Measurements from ENCODE around the gene FAM3B. TPM values are rescaled to one million over a fixed set of nuclear protein-coding genes. Genes with fewer than 3 reads are reported as not detected.
"Not testable (repeated sequence)": the region's sequence is repeated elsewhere in the genome, so short reads cannot be mapped to it uniquely, and the experiment has no call there.

Gene FAM3B
- total RNA-seq, 1 experiment from 2014 or later: 0.31 TPM

DNA sequence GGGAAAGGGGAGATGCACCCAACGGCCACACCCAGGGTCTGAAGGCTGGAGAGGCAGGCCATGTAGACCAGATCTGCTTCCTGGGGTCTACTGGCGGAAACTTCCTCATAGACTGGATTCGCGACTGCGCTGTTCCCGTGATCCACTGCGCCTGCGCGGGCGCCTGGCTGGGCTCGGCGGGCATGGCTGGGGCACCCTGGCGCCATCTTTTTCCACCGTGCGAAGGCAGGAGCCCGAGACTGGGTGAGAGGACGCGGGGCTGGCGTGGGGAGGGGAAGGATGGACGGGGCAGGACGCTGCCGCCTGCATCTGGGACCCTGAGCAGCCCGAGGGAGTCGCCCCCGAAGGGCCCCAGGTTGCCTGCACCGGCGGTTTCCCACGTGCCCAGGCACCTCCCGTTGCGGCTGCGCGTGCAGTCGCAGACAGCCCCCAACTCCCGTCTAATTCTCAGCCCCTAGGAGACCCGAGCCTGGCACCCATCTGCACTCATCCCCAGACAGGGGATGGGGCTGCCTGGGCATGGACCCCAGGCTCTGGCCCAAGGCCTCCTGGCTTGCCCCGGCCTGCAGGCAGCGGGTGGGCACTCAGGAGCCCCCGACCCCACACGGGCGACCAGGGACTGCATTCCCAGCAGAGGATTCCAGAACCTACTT is 12.4 kb upstream of the FAM3B start:
- Histone ChIP-seq H3K4me3 (ENCODE audit: insufficient read depth, low read depth, low read length) (no peak overlapping the region), H3K27me3 (ENCODE audit: control insufficient read depth, insufficient read depth, low read length) (no peaks in the 10 kb centered on the region), H3K36me3 (replicated peaks; ENCODE audit: control insufficient read depth, insufficient read depth, low read length) (no peaks in the 10 kb centered on the region)
- peak; percentile 35 for DNase-seq

DNA sequence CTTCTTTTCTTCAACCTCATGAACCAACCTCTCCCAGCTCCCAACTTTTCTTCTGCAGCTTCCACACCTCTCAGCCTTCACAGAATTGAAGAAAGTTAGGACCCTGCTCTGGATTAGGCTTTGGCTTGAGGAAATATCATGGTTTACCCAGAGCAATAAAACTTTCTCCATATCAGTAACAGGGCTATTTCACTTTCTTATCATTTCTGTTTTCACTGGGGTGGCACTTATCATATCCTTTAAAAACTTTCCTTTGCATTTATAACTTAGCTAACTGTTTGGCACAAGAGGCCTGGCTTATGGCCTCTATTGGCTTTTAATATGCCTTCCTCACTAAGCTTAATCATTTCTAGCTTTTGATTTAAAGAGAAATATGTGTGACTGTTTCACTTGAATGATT is 9.4 kb upstream of the FAM3B start:
- no peak overlapping the region for H3K4me3 ChIP-seq (ENCODE audit: insufficient read depth, low read depth, low read length)
- H3K27me3 ChIP-seq (ENCODE audit: control insufficient read depth, insufficient read depth, low read length): no peaks in the 10 kb centered on the region; the same call in 1 of the 2 replicates
- no peaks in the 10 kb centered on the region for H3K36me3 ChIP-seq (replicated peaks; ENCODE audit: control insufficient read depth, insufficient read depth, low read length)
- no peak for DNase-seq

DNA sequence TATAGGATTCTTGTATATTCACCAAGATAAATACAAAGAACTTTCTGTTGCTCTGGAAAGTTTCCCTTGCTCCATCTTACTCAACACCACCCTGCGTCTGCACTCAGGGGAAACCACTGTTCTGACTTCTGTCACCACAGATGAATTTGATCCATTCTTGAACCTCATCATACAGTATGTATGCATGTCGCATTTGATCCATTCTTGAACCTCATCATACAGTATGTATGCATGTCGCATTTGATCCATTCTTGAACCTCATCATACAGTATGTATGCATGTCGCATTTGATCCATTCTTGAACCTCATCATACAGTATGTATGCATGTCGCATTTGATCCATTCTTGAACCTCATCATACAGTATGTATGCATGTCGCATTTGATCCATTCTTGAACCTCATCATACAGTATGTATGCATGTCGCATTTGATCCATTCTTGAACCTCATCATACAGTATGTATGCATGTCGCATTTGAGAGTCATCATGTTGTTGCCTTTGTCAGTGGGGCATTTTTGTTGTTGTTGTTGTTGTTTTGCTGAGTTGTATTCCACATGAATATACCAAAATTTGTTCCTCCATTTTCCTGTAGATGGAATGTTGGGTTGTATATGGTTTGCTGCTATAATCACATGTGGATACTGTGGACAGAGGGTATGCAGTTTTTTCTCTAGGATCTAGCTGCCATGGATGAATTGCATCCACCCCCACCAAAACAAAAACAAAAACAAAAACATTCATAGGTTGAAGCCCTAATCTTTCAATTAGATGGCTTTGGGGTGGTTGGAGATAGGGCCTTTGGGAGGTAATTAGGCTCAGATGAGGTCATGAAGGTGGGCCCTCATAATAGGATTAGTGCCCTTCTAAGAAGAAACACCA is 3.1 kb upstream of the FAM3B start:
- peaks cover 19% of the 10 kb centered on the region for H3K27me3 ChIP-seq (ENCODE audit: control insufficient read depth, insufficient read depth, low read length)
- not testable (repeated sequence) for H3K4me3 ChIP-seq (ENCODE audit: insufficient read depth, low read depth, low read length); DNase-seq; H3K36me3 ChIP-seq (replicated peaks; ENCODE audit: control insufficient read depth, insufficient read depth, low read length)

DNA sequence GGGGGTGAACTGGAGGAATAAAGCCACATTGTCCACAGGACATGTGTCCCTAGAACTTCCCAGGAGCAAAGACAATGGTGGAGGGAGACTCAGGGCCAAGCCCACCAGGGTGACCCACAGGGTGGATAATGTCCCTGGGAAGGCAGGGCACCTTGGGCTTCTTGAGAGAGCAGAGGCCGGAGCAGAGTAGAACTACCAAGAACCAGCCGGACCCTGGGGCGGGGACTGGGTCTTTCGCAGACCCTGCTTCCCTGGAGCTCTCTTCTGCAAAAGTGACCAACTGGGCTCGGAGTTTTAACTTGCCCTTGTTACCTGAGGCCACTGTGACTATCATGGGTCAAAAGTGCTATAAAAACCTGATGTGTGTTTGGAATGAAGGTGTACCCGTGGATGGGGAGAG is 875 bp upstream of the FAM3B start:
- Histone ChIP-seq H3K27me3 (ENCODE audit: control insufficient read depth, insufficient read depth, low read length) (peaks cover 19% of the 10 kb centered on the region), H3K4me3 (ENCODE audit: insufficient read depth, low read depth, low read length) (no peak overlapping the region)
- DNase-seq: no peak

DNA sequence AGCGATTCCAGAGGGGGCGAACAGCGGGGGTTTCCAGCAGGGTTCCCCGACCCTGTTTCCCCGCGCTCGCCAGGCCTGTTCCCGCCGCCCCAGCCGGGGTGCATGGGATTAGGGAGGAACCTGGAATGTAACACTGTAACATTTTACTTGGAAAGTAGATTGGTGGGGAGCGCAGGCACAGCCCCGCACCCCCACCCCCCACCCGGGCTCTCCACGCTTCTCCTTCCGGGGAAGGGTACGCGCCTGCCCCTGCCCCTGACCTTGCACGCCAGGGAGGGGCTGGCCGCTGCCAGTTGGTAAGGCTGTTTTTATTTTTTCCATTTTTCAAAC is 427 bp downstream of the FAM3B start:
- Histone ChIP-seq H3K27me3 (ENCODE audit: control insufficient read depth, insufficient read depth, low read length) (peaks cover 19% of the 10 kb centered on the region), H3K4me3 (ENCODE audit: insufficient read depth, low read depth, low read length) (peak overlapping the region; percentile 56), H3K36me3 (replicated peaks; ENCODE audit: control insufficient read depth, insufficient read depth, low read length) (no peaks in the 10 kb centered on the region)
- DNase-seq: no peak

More for the DNA sequence above, 875 bp upstream of the FAM3B start:
- no peaks in the 10 kb centered on the region for H3K36me3 ChIP-seq (replicated peaks; ENCODE audit: control insufficient read depth, insufficient read depth, low read length)

DNA sequence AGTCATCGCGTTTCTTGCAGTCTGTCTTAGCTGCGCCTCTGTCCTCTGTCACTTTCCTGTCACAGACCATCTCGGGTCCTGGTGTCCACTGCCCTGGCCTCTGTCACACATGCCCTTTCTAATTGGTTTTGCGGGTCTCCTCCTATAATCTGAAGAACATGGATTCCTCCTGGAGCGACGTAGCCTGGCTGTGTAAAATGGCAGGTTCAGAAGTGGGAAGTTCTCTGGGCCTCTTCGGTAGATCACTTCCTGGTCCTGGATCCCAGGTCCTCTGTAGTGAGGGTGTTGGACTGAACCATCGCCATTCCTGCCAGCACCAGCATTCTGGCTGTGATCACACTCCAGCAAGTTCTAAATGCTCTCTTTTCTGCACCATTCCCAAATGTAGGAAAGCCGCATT is 857 bp downstream of the FAM3B start:
- Histone ChIP-seq H3K36me3 (replicated peaks; ENCODE audit: control insufficient read depth, insufficient read depth, low read length) (no peaks in the 10 kb centered on the region), H3K4me3 (ENCODE audit: insufficient read depth, low read depth, low read length) (peak overlapping the region; percentile 56; the same call in 1 of the 2 replicates), H3K27me3 (ENCODE audit: control insufficient read depth, insufficient read depth, low read length) (peaks cover 19% of the 10 kb centered on the region)
- peak; percentile 35 for DNase-seq

DNA sequence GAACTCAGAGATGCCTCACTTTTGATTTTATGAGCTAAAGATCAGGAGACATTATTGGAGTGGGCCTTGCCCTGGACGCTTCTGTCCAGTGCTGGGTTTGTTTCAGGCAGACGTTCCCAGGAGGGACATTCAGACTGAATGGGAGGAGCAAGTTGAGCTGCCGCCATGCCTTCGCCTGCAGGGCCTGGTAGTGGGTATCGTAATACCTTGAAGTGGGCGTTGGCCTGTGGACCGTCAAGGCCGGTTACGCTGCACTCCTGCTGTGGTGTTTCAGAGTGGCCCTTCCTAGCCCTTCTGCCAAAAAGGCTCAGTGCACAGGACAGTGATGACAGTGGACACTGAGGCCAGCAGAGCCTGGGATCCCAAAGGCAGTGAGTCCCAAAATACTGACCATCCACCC is 1.6 kb downstream of the FAM3B start:
- H3K4me3 ChIP-seq (ENCODE audit: insufficient read depth, low read depth, low read length): no peak overlapping the region
- DNase-seq: no peak
- peaks cover 19% of the 10 kb centered on the region for H3K27me3 ChIP-seq (ENCODE audit: control insufficient read depth, insufficient read depth, low read length)

DNA sequence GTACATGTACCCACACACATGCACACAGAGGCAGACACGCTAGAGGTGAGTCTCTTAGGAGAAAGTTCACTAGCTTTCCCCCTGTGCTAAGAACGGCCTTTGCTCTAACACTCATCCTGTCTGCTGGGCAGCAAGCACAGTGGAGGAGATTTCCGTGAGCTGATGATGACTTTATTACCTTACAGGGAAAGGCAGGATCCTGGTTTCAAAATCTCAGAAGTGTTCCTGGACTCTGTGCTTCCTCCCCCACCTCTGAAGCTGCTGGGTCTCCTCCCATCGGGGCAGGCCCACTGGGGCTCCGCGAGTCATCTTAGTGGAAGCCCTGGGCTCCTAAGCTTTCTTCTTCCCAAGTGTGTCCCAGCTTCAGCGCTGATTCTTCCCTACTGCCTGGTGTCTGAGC is 2.7 kb downstream of the FAM3B start:
- Histone ChIP-seq H3K36me3 (replicated peaks; ENCODE audit: control insufficient read depth, insufficient read depth, low read length) (no peaks in the 10 kb centered on the region), H3K27me3 (ENCODE audit: control insufficient read depth, insufficient read depth, low read length) (peaks cover 19% of the 10 kb centered on the region), H3K4me3 (ENCODE audit: insufficient read depth, low read depth, low read length) (no peak overlapping the region)
- no peak for DNase-seq

More for the DNA sequence above, 1.6 kb downstream of the FAM3B start:
- H3K36me3 ChIP-seq (replicated peaks; ENCODE audit: control insufficient read depth, insufficient read depth, low read length): no peaks in the 10 kb centered on the region

DNA sequence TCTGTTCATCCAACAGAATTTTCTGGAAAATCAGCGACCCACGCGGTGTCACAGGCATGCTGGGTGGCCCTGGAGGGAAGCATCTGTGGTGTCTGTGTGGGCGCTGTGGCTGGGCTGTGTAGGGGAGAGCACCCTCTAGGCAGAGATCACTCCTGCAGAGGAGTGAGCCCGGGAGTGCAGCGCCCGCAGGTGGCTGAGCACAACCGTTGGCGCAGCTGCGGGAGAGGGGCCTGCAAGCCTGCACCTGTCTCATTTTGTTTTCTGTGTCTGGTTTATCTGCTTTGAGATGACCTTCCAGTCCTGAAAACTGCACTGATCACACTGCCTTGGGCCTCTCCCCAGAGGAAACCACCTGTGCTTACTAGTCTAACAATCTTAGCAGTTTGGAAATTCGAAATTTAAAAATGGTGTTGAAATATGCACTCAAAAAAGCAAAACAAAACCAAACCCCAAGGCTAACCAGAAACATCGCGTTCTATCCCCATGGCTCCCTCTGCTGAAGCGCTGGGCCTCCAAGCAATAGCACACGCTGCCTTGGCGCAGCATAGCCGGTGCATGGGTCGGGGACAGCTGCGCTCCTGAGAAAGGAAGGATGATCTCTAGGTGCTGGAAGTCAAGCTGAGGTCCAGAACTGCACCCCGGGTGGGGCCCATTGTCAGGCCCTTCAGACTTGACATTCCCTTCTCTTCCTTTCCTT is 4.8 kb downstream of the FAM3B start:
- Histone ChIP-seq H3K4me3 (ENCODE audit: insufficient read depth, low read depth, low read length) (no peak overlapping the region), H3K27me3 (ENCODE audit: control insufficient read depth, insufficient read depth, low read length) (peaks cover 12% of the 10 kb centered on the region), H3K36me3 (replicated peaks; ENCODE audit: control insufficient read depth, insufficient read depth, low read length) (no peaks in the 10 kb centered on the region)
- no peak for DNase-seq

DNA sequence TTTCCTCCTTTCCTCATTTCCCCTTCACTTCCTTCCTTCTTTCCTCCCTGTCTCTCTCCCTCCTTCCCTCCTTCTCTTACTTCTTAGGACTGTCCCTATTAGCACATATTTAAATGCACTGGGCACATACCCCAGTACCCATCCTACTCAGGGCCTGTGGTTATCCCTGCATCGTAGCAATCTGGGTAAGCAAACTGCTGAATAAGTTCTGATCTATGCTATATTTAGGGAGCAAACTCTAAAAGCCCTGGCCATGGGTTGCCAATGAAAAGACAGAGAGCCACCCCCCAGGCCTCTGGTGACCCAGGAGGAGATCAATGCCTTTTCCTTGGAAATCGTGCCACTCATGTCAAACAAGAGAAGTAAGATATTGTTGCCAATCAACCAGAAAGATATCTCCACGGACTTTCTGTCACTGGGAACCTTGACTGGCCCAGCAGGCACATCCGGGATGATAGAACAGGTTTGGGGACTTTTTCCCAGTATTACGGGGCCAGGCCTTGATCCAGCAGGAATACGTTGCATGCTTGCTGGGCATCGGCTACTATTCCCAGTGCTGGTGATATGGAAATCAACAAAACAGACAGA is 5.4 kb downstream of the FAM3B start:
- Histone ChIP-seq H3K36me3 (replicated peaks; ENCODE audit: control insufficient read depth, insufficient read depth, low read length) (no peaks in the 10 kb centered on the region), H3K27me3 (ENCODE audit: control insufficient read depth, insufficient read depth, low read length) (peaks cover 7% of the 10 kb centered on the region; the same call in 1 of the 2 replicates), H3K4me3 (ENCODE audit: insufficient read depth, low read depth, low read length) (no peak overlapping the region)
- no peak for DNase-seq

DNA sequence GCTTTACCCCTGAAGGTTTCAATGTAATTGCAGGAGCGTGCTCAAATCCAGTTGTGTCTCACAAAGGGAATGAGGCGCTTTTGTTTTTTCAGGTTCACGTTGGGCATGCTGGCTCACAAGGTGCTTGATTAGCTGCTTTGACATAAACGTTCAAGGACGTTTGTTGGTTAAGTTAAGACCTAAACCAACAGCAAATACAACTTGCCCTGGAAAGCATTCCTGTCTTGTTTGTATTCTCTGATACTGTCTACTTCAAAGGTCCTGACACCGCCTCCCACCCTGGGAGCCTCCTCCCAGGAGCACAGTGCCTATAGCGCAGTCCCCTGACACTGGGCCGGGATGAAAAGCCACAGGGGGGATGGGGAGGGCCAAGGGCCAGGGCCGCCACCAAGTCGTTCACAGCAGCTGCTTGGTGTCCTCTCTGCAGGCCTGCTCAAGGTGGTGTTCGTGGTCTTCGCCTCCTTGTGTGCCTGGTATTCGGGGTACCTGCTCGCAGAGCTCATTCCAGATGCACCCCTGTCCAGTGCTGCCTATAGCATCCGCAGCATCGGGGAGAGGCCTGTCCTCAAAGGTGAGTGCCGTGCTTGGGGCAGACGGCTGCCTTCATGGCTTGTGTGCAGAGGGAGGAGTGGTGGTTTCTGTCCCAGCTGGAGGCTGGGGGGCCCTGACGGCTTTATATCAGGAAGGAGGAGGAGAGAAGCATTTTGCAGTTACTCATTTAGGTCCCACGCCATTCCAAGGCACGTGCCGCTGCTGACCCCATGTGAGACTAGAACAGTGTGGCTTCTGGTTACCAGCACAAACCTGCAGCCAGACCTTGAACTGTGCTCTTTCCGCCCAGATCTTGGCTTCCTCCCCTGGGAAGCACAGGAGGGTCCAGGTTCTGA is 6.1 kb downstream of the FAM3B start:
- no peak overlapping the region for H3K4me3 ChIP-seq (ENCODE audit: insufficient read depth, low read depth, low read length)
- H3K27me3 ChIP-seq (ENCODE audit: control insufficient read depth, insufficient read depth, low read length): peaks cover under 1% of the 10 kb centered on the region; the same call in 1 of the 2 replicates
- DNase-seq: peak; percentile 58
- no peaks in the 10 kb centered on the region for H3K36me3 ChIP-seq (replicated peaks; ENCODE audit: control insufficient read depth, insufficient read depth, low read length)

DNA sequence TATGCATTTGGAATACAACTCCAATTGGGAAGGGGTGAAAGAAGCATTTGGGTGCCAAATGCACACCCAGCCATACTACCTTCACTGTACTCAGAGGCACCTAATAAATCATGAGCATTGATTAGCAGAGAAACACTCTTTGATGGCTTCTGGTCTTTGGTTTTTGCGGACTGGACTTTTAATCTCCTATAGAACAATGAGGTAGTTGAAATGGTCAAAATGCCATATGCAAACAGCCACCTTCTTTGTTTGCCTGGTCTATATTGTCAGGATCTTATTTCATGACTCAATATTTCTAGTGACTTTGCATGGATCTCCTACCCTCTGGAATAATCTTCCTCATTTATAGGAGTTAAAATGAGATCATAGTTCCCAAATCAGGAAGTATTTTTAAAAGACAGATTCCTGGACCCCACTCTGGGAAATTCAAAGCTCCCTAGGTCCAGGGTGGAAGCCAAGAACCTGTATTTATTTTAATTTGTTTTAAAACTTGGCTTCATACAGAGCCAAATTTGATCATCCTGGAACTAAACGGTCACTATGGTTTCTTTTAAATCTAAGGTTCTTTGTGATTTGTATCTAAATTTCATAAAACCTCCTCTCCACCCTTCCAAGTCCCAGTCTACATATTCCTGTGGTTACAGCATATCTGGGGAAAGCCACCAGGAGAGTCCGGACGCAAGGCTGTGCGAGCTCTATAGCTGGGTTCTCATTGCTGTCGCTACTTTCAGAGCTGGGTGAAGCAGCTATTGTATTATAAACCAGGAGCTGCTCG is 8.7 kb downstream of the FAM3B start:
- Histone ChIP-seq H3K27me3 (ENCODE audit: control insufficient read depth, insufficient read depth, low read length) (no peaks in the 10 kb centered on the region; the same call in 1 of the 2 replicates), H3K4me3 (ENCODE audit: insufficient read depth, low read depth, low read length) (no peak overlapping the region), H3K36me3 (replicated peaks; ENCODE audit: control insufficient read depth, insufficient read depth, low read length) (no peaks in the 10 kb centered on the region)
- DNase-seq: no peak

DNA sequence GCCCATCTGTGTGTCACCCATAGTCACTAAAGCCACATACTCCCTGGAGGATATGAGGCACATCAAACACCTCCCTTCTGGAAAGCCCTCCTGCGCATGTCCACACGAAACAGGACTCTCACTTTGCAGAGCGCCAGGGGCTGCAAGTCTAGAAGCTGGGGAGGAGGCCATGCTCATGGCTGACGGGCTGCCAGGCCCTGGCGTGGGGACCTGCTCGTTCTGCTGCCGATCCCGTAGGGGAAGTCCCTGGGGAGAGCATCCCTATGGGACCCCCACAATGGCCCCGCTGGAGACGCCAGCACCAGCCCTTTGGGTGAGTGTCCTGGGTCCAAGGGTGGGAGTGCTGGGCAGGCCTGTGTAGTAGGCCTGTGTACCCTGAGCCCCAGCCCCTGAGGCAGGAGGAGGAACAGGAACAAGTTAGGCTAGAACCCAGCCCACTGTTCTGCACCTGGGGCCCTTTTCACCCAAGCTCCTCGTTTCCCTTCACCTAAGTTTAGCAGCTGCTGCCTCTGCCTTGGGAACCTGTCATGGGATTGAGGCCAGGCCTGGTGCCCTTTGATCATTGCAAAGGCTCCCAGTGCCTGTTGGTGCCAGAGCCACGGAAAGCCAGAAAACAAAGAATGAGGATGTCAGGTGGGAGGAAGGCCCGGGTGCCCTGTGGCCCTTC is 9.9 kb downstream of the FAM3B start:
- Histone ChIP-seq H3K27me3 (ENCODE audit: control insufficient read depth, insufficient read depth, low read length) (no peaks in the 10 kb centered on the region; the same call in 1 of the 2 replicates), H3K4me3 (ENCODE audit: insufficient read depth, low read depth, low read length) (no peak overlapping the region), H3K36me3 (replicated peaks; ENCODE audit: control insufficient read depth, insufficient read depth, low read length) (no peaks in the 10 kb centered on the region)
- no peak for DNase-seq

All from H7 (cell line).